AG09319 (cell line): Measurements from ENCODE around the gene IL18BP.

Experiments used
- DNase-seq: peaks from one replicate; pipeline ENCODE4 v3.0.0-alpha.2; 2010; ENCODE audit warnings: low read depth; ENCODE audit errors: extremely low read depth
- TF ChIP-seq, protein P1 (sequence below): IDR thresholded peaks from 2 replicates; pipeline ENCODE4 v1.5.1; 2011; ENCODE audit warnings: low read depth, mild to moderate bottlenecking, inconsistent platforms, low read length, moderate library complexity

IL18BP gene

DNA sequence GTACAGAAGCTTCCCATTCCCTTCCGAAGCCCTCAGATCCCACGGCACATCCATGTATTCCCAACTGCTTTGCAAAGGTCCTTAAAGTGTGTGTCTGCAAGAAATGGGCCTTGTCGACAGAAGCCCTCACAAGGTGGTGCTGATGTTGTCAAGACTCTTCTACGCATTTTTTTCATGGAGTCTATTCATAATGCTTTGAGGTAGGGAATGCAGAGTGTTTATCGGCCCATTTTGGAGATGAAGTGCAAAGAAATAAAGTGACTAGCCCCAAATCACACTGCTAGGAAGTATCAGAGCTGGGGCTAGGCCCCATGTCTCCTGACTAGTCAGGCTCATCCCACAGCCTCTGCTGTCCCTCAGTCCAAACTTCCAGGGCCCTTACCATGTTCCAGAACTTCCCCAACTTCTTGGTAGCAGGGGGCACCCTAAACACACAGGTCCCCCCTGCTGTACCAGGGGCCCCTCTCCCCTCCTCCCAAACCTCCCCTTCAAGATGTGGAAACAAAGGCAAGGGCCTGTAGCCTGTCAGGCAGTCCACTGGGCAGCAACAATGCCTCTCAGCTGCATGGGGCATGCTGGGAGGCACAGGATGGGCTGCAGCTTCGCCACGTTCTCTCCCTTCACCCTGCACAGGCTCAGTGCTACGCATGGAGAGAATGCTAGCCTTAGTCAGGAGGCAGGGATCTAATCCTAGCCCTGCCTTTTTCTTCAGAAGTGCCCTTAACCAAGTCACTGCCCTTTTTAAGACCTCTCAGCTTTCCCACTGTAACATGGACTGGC lies 7.8 kb downstream of the IL18BP start:
- DNase-seq = no peak
- TF ChIP-seq, protein P1, sequence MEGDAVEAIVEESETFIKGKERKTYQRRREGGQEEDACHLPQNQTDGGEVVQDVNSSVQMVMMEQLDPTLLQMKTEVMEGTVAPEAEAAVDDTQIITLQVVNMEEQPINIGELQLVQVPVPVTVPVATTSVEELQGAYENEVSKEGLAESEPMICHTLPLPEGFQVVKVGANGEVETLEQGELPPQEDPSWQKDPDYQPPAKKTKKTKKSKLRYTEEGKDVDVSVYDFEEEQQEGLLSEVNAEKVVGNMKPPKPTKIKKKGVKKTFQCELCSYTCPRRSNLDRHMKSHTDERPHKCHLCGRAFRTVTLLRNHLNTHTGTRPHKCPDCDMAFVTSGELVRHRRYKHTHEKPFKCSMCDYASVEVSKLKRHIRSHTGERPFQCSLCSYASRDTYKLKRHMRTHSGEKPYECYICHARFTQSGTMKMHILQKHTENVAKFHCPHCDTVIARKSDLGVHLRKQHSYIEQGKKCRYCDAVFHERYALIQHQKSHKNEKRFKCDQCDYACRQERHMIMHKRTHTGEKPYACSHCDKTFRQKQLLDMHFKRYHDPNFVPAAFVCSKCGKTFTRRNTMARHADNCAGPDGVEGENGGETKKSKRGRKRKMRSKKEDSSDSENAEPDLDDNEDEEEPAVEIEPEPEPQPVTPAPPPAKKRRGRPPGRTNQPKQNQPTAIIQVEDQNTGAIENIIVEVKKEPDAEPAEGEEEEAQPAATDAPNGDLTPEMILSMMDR = no peak

DNA sequence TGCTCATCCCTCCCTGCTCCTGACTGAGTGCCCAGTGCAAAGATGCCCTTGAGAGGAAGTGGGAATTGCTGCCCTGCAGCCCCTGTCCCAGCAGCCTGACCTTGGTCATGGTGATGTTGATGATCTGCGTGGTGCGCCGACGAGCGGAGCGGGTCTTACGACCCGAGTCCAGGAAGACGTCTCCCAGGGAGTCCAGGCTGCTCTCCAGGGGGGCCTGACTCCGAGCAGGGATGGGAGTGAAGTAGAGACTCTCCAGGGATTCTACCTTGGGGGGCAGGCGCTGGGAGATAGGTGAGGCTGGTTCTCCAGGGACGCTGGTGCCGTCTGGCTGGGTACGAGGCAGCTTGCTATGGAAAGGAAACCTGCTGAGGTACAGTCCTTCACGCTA lies 8.4 kb downstream of the IL18BP start:
- TF ChIP-seq, protein P1 = no peak
- DNase-seq = no peak

DNA sequence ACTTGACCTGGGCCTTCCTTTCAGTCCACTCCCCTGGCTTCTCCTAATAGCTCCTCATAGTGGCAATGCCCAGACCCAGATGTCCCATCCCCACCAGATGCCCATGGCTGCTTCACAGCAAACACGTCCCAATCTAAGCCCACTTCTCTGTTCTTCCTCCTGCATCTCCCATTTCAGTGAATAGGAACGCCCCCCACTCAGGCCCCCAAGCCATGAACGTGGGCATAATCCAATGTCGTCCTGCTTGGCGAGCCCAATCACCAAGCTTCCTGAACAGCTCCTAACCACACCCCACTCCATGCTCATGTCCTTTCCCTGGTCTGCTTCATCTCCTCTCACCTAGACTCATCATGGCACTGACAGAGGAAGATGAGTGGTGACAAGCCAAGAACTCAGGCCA lies 8.9 kb downstream of the IL18BP start:
- DNase-seq = no peak

DNA sequence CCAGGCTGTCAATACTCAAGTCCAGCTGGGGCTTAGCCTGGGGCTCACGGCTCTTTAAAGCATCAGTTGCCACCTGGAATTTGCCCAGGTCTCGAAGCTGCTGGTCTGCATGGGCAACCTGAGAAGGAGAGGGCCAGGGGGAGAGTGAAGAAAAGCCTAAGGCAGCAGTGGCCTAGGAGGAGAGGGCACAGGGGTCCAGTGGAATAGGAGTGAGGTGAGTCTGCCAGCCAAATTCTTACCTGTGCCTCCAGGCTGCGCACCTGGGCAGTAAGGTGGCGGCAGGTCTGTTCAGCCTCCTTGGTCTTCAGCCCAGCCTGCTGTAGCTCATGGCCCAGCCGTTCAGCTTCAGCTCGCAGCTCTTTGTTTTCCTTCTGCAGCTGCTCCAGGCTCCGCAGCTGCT lies 10.0 kb downstream of the IL18BP start:
- TF ChIP-seq, protein P1 = no peak
- no peak for DNase-seq

More for the DNA sequence above, 8.9 kb downstream of the IL18BP start:
- TF ChIP-seq, protein P1 = no peak

DNA sequence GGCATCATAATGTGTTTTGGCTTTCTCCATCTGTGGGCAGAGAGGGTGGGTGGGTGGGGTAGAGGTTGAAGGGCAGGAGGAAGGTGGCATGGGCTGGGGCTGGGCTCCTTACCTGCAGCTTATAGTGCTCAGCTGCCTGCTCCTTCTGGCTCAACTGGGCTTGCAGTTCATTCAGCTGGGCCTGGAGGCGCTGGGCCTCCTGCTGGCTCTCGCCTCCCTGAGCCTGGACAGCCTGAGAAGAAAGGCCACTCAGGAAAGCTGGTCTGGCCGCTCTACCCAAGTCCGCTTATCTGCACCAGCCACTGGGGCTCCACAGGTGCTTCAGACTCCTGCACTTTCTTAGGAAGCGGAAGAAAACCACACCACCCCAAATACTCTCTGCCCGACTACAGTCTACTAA lies 10.4 kb downstream of the IL18BP start:
- TF ChIP-seq, protein P1 = no peak
- DNase-seq = no peak

DNA sequence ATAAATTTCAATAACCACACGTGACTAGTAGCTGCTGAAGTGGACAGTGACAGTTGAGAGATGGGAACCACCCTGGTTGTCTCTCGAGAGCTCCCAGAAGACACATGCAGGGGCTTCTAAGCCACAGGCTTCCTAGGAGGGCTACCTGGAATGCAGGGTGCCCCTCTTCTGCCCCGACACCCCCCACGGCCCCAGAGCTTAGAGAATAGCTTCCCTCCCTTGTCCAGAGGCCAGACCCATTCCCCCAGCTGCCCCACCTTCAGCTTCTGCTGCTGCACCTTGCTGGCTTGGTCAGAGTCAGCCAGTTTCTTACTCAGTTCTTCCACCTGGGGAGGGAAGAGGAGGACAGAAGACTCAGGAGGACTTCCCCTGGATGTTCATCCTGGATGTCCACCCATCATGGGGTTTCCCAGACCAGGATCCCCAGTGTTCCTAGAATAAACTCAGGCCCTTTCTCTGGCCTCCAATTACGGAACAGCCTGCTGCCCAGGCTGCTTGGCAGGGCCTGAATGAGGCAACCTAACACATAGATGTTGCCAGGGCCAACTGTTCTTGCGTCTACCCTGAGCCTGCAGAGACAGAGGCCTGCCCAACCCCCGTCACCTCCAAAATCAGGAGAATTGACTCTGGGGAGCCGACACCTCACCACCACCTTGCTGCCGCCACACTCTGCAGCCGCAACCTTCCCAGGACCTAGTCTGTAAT lies 12.0 kb downstream of the IL18BP start:
- no peak for DNase-seq
- TF ChIP-seq, protein P1 = no peak

DNA sequence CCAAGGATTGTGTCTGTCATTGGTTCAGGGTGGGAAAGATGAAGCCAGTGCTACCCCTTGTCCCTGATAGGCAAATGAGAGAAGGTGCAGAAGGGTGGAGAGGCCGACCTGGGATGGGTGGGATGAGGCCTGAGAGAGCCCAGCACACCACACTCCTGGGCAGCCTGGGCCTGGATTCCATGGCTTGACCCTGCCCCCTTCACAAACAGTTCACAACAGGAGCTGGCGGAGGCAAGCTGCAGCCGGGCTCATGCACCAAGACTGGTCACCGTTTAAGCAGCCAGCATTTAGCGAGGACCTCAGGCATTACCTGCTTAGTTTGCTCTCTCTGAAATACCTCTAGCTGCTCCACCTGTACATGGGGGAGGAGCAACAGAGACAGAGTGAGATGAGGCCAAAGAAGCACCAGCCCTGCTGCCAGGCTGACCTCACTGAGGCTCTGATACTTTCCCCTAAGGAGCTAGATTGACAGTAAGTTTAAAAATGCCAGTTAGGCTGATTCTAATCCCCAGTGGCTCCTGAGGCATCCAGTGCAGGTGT lies 13.5 kb downstream of the IL18BP start:
- no peak for DNase-seq
- TF ChIP-seq, protein P1 = no peak
